ENCODE data around the gene RBFOX2.

RBFOX2 gene

DNA sequence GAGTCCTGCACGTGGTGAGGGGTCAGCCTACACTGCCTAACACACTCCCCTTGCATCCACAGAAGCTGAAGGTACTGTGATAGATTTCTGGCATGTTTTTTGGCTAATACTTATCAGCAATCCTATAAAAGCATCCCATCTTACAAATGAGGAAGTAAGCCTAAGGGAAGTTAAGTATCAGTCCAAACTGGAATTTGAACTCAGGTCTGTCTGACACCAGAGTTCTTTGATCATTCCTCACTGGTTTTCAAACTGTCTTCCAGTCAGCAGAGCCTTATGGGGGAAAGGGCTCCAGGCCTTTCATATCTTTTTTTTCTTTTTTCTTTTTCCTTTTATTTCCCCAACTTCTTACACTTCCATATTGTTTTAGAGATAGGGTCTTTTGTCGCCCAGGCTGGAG, 105.6 kb downstream of the RBFOX2 start:
- DNase-seq, result no peak

DNA sequence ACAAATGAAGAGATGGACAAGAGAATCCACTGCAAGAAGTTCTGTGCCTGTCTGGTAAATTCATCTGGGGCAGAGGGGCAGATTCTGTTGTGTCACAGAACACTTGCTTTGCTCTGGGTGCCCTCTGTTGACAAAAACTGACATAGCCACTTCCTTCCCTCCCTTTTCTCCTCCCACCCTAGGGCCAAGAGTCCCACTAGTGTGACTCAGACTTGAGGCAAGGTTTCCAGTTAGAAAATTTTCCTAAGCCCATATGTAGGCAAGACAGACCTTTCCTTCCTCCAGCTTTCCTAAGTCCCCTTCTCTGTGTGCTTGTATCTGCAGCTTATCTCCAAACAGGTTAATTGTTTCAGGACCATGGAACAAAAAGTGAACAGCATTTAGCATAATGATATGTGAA, 106.8 kb downstream of the RBFOX2 start:
- peak; percentile 10 for DNase-seq

DNA sequence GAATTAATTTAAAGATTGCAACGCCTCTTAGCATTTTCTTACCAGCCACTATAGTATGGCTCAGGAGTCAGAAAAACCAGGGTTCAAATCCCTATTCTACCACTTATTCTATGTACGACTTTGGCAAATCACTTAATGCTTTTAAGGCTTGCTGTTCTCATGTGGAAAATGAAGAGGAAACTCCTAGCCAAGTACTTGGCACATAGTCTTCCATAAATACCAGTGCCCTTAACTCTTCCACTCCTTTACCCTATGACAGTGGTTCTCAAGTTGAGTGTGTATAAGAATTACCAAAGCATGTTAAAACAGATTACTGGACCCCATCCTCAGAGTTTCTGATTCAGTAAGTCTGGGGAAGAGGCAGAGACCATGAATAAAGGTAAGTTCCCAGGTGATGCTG, 107.6 kb downstream of the RBFOX2 start:
- DNase-seq, result no peak

GRCh38 chr22:35919002-35919542, 109.6 kb downstream of the RBFOX2 start:
- no peak for DNase-seq

- no peak for DNase-seq
Observed at GRCh38 chr22:35918456-35918855, 110.2 kb downstream of the RBFOX2 start.

- no peak for DNase-seq
Observed at GRCh38 chr22:35917651-35918050, 111.0 kb downstream of the RBFOX2 start.

DNA sequence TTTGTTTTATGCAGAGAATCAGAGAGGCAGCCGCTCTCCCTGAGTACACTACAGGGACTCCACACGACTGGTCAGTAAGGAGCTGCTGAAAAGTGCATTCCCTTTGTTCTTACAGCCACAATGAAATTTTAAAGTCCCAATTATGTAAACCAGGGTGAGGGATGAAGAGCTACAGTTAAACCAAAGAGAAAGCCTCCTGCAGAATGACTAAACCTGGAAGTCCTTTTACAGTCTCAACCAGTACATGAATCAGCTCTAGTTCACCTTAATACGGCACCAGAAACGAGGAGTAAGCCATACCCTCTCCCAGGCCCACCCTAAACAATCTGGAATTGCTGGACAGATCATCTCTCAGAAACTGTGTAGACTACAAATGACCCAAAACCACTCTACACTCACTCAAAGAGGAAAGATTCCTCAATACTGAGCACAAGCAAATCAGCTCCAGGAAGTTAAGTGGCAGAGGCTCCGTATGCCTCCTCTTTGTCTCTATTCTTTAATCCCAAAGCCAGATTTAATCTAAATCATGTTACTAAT, 113.1 kb downstream of the RBFOX2 start:
- no peak for DNase-seq

DNA sequence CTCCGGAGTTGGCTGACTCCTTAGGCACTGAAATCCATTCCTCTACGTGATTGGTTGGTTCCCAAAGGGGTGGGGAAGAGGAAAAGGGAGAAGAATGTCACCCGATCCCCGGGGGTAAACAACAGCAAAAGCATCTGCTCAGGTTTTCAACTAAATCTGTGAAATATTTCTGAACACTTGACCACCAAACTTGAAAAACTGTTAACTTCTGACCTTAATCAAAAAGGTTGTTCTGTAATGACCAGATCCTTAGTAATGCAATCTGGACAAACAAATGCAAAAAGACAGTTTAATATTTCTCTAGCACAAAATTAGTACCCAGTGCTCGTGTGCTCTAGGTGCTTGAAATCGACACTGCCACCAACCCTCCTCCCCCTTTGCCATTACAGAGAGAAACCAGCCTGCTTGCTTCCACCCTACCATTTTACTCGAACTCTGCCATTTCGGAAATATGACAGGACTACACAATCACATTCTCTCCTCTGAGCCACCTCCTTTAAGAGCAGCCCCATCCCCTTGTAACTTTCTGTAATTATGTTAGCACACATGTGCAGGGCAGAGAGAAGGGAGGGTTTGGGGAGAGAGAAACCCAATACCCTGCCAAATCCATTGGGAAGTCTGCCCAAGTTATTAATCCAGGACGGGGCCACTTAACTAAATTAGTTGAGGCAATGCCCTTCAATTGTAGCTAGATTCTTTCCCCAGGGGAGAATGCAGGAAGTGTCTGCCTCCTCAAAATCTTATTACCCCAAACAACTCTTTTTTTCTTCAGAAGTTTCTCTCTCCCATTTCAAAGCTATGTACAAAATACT, 113.8 kb downstream of the RBFOX2 start:
- DNase-seq, result no peak

- no peak for DNase-seq
Observed at GRCh38 chr22:35914357-35914664, 114.3 kb downstream of the RBFOX2 start.

- no peak for DNase-seq
Observed at GRCh38 chr22:35913925-35914324, 114.7 kb downstream of the RBFOX2 start.

DNA sequence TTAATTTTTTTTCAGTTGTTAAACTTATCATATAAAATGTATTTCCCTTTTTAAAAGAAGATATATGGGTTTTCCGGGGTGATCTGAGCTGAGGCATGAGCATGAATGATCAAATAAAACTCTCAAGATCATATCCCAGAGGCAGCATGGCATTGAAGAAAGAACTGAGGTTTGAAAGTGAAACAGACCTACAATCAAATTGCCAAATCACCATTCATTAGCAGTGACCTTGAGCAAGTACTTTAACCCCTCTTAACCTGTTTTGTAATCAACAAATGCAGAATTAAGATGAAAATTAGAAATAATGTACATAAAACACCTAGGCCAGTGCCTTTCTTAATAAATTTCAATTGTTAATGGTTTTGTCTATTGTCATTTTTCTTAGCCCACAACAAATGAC, 116.0 kb downstream of the RBFOX2 start:
- no peak for DNase-seq

GRCh38 chr22:35911877-35912276, 116.7 kb downstream of the RBFOX2 start:
- no peak for DNase-seq

DNA sequence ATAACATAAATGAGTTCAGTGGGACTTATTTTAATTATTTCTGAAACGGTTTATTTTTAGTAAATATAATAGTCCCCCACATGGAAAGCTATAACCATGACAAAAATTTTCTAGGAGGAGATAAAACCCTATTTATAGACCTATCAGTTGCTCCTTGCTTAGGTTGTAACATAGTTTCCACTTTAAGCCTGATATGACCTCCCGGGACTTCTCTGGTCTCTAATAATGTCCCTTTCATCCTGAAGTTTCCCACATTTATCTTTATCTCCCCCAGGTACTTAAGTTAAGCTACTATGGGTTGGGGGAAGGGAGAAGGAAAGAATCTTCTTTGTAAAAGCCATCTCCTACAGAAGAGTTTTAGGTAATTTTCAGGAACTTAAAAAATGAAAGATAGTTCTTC, 117.7 kb downstream of the RBFOX2 start:
- no peak for DNase-seq

GRCh38 chr22:35910003-35910769, 118.4 kb downstream of the RBFOX2 start:
- no peak for DNase-seq

DNA sequence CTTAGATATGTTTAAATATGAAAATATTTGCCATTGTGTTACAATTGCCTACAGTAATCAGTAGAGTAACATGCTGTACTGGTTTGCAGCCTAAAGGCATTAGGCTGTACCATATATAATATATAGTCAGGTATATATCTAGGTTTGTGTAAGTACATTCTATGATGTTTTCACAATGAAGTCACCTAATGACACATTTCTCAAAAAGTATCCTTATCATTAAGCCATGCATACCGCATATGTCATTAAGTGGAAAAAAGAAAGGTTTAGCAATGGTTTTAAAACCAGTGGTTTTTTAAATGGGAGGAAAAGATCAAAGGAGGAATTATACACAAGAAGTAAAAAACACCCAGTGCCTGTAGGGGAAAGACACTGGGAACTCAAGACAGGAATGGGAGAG, 122.7 kb downstream of the RBFOX2 start:
- no peak for DNase-seq

DNA sequence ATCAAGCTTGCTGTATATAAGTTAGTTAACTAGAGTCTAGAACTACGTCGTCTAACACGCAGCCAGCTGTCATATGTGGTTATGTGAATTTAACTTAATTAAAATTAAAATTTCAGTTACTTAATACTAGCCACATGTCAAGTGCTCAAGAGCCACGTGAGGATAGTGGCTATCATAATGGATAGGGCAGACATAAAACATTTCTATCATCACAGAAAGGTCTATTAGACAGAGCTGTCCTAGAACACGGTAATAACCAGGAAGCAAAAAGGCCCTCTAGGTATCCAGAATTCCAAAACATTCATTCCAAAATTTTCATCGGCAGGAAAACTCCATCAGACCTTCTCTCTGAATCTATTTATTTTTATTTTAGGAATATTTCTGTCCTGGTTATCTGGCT, 123.9 kb downstream of the RBFOX2 start:
- DNase-seq, result no peak

- DNase-seq, result no peak
Observed at GRCh38 chr22:35904336-35904692, 124.3 kb downstream of the RBFOX2 start.

GRCh38 chr22:35903571-35904335, 124.9 kb downstream of the RBFOX2 start:
- no peak for DNase-seq

GRCh38 chr22:35900483-35901168, 128.0 kb downstream of the RBFOX2 start:
- DNase-seq, result no peak

DNA sequence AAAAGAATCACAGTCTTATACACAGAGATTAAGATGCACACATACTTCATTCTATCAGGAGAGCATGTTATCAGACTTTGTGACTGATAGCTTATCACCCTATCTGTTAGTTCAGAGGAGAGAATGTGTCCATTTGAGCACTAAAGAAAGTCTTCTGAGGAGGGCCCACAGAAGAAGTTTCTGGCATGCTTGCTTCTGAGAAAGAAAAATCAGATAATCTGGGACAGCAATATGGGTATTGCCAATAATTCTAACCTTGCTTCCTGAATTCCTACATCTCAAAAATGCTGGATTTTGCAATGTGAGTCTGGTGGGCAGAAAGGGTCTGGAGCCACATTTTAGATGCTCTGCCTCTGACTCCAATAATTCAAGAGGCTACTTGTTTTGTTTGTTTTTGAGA, 128.9 kb downstream of the RBFOX2 start:
- DNase-seq, result no peak

- no peak for DNase-seq
Observed at GRCh38 chr22:35896111-35896705, 132.4 kb downstream of the RBFOX2 start.

Data from CD4-positive, alpha-beta T cell treated with Interferon gamma for 1 hour (primary cell).